ENCODE results near the gene KRT2.

The KRT2 gene

DNA sequence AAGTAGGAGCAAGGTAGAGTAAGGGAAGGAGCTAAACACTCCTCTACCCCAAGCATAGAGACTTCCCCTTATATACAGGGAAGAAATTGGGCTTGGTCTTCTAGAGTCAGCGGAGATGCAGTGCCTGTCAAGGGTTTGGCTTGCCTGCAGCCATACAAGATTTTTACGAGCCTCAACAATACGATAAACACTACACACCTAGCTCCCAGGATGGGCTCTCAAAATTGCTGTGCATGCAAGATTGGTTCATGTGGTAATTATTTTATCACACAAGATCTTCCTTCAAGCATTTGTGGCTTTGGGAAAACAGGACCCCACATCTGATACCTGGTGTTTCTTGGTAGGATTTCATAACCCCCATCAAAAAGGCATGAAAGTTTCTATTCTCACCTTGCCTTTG, 28.4 kb upstream of the KRT2 start, which contains the start of gene KRT1:
Gene KRT1 (minus strand): TSS at position 45 of the 400 bp plus-strand sequence. CDS start 59 bp downstream, outside the sequence.
- no peak for ATAC-seq
- no peak for TF ChIP-seq ZNF8 (CRISPR knock-in tag; IDR thresholded peaks at IDR 0.05)
- no peak for TF ChIP-seq ESRRG (CRISPR knock-in tag; IDR thresholded peaks at IDR 0.05)
- no peak for TF ChIP-seq ISL1 (CRISPR knock-in tag; IDR thresholded peaks at IDR 0.05)
- TF ChIP-seq, protein P1, sequence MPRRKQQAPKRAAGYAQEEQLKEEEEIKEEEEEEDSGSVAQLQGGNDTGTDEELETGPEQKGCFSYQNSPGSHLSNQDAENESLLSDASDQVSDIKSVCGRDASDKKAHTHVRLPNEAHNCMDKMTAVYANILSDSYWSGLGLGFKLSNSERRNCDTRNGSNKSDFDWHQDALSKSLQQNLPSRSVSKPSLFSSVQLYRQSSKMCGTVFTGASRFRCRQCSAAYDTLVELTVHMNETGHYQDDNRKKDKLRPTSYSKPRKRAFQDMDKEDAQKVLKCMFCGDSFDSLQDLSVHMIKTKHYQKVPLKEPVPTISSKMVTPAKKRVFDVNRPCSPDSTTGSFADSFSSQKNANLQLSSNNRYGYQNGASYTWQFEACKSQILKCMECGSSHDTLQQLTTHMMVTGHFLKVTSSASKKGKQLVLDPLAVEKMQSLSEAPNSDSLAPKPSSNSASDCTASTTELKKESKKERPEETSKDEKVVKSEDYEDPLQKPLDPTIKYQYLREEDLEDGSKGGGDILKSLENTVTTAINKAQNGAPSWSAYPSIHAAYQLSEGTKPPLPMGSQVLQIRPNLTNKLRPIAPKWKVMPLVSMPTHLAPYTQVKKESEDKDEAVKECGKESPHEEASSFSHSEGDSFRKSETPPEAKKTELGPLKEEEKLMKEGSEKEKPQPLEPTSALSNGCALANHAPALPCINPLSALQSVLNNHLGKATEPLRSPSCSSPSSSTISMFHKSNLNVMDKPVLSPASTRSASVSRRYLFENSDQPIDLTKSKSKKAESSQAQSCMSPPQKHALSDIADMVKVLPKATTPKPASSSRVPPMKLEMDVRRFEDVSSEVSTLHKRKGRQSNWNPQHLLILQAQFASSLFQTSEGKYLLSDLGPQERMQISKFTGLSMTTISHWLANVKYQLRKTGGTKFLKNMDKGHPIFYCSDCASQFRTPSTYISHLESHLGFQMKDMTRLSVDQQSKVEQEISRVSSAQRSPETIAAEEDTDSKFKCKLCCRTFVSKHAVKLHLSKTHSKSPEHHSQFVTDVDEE (CRISPR knock-in tag; IDR thresholded peaks at IDR 0.05), result no peak
- TF ChIP-seq OSR1 (CRISPR knock-in tag; IDR thresholded peaks at IDR 0.05), result no peak
- no peak for TF ChIP-seq ZFP3 (CRISPR knock-in tag; IDR thresholded peaks at IDR 0.05)
- TF ChIP-seq TOX (CRISPR knock-in tag; IDR thresholded peaks at IDR 0.05; ENCODE audit: borderline replicate concordance), result no peak
- TF ChIP-seq, protein P2, sequence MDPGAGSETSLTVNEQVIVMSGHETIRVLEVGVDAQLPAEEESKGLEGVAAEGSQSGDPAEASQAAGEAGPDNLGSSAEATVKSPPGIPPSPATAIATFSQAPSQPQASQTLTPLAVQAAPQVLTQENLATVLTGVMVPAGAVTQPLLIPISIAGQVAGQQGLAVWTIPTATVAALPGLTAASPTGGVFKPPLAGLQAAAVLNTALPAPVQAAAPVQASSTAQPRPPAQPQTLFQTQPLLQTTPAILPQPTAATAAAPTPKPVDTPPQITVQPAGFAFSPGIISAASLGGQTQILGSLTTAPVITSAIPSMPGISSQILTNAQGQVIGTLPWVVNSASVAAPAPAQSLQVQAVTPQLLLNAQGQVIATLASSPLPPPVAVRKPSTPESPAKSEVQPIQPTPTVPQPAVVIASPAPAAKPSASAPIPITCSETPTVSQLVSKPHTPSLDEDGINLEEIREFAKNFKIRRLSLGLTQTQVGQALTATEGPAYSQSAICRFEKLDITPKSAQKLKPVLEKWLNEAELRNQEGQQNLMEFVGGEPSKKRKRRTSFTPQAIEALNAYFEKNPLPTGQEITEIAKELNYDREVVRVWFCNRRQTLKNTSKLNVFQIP (CRISPR knock-in tag; IDR thresholded peaks at IDR 0.05; ENCODE audit: borderline replicate concordance, low read depth), result no peak
- no peak for TF ChIP-seq ZC3H10 (CRISPR knock-in tag; IDR thresholded peaks at IDR 0.05)
- TF ChIP-seq, protein P3, sequence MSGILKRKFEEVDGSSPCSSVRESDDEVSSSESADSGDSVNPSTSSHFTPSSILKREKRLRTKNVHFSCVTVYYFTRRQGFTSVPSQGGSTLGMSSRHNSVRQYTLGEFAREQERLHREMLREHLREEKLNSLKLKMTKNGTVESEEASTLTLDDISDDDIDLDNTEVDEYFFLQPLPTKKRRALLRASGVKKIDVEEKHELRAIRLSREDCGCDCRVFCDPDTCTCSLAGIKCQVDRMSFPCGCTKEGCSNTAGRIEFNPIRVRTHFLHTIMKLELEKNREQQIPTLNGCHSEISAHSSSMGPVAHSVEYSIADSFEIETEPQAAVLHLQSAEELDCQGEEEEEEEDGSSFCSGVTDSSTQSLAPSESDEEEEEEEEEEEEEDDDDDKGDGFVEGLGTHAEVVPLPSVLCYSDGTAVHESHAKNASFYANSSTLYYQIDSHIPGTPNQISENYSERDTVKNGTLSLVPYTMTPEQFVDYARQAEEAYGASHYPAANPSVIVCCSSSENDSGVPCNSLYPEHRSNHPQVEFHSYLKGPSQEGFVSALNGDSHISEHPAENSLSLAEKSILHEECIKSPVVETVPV (CRISPR knock-in tag; IDR thresholded peaks at IDR 0.05), result no peak
- TF ChIP-seq, protein P4, sequence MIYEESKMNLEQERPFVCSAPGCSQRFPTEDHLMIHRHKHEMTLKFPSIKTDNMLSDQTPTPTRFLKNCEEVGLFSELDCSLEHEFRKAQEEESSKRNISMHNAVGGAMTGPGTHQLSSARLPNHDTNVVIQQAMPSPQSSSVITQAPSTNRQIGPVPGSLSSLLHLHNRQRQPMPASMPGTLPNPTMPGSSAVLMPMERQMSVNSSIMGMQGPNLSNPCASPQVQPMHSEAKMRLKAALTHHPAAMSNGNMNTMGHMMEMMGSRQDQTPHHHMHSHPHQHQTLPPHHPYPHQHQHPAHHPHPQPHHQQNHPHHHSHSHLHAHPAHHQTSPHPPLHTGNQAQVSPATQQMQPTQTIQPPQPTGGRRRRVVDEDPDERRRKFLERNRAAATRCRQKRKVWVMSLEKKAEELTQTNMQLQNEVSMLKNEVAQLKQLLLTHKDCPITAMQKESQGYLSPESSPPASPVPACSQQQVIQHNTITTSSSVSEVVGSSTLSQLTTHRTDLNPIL (CRISPR knock-in tag; IDR thresholded peaks at IDR 0.05; ENCODE audit: low read depth), result no peak
- TF ChIP-seq ZNF565 (CRISPR knock-in tag; conservative IDR thresholded peaks at IDR 0.05; ENCODE audit: low read depth), result no peak
- no peak for TF ChIP-seq ARNTL (CRISPR knock-in tag; IDR thresholded peaks at IDR 0.05; ENCODE audit: borderline replicate concordance, low read depth)
- no peak for TF ChIP-seq PPARA (CRISPR knock-in tag; IDR thresholded peaks at IDR 0.05; ENCODE audit: borderline replicate concordance)
- TF ChIP-seq, protein P5, sequence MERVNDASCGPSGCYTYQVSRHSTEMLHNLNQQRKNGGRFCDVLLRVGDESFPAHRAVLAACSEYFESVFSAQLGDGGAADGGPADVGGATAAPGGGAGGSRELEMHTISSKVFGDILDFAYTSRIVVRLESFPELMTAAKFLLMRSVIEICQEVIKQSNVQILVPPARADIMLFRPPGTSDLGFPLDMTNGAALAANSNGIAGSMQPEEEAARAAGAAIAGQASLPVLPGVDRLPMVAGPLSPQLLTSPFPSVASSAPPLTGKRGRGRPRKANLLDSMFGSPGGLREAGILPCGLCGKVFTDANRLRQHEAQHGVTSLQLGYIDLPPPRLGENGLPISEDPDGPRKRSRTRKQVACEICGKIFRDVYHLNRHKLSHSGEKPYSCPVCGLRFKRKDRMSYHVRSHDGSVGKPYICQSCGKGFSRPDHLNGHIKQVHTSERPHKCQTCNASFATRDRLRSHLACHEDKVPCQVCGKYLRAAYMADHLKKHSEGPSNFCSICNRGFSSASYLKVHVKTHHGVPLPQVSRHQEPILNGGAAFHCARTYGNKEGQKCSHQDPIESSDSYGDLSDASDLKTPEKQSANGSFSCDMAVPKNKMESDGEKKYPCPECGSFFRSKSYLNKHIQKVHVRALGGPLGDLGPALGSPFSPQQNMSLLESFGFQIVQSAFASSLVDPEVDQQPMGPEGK (CRISPR knock-in tag; IDR thresholded peaks at IDR 0.05; ENCODE audit: borderline replicate concordance), result no peak
- no peak for TF ChIP-seq ZFP30 (CRISPR knock-in tag; IDR thresholded peaks at IDR 0.05)

DNA sequence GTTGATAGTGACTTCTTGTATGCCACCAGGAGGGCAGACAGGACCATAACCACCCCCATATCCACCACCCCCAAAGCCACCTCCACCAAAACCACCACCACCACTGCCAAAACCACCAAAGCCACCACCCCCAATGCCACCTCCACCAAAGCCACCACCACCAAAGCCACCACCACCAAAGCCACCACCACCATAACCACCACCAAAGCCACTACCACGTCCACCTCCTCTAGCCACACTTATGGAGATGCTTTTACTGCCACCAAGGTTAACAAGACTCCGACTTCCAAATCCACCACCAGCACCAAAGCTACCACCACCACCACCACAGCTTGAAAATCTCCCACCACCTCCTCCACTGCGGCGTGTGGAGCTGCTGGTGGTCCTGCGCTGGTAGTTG, 27.9 kb upstream of the KRT2 start:
- TF ChIP-seq ZNF70 (CRISPR knock-in tag; IDR thresholded peaks at IDR 0.05) (no peak), ZNF8 (CRISPR knock-in tag; IDR thresholded peaks at IDR 0.05) (no peak)
- TF ChIP-seq, protein P2 (CRISPR knock-in tag; IDR thresholded peaks at IDR 0.05; ENCODE audit: borderline replicate concordance, low read depth), result no peak

DNA sequence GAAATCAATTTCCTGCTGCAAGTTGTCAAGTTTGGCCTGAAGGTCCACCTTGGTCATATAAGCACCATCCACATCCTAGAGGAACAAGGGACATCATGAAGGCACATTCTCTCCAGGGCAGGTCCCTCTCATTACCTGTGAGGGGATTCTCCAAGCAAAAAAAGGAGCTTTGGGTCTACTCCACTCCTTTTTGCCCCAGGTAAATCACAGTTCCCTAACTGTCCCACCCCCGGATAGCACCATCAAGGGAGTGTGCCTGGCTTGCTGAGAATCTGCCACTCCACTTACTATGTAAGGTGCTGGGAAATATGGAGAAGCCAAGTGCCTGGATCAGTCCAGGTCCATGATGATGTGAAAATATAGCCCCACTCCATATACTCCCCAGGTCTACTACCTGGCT, 25.7 kb upstream of the KRT2 start:
- no peak for ATAC-seq
- TF ChIP-seq ZFP30 (CRISPR knock-in tag; IDR thresholded peaks at IDR 0.05), result no peak
- no peak for TF ChIP-seq RARB (CRISPR knock-in tag; IDR thresholded peaks at IDR 0.05)
- TF ChIP-seq ZNF8 (CRISPR knock-in tag; IDR thresholded peaks at IDR 0.05), result no peak
- no peak for TF ChIP-seq ZFP3 (CRISPR knock-in tag; IDR thresholded peaks at IDR 0.05)
- no peak for TF ChIP-seq ESRRG (CRISPR knock-in tag; IDR thresholded peaks at IDR 0.05)

More for the DNA sequence above, 27.9 kb upstream of the KRT2 start:
- no peak for ATAC-seq
